Activated CD8-positive, alpha-beta memory T cell treated with anti-CD3 and anti-CD28 coated beads, Interleukin-2, amount 10 ng/mL, durations not matched to agents 7 days and 5 days (primary cell): Measurements from ENCODE around the gene RRAS. TPM values are rescaled to one million over a fixed set of nuclear protein-coding genes. Genes with fewer than 3 reads are reported as not detected.
"Not testable (repeated sequence)": the region's sequence is repeated elsewhere in the genome, so short reads cannot be mapped to it uniquely, and the experiment has no call there.

Source experiments
- ATAC-seq: fragments of 150-1000 bp; cut with Tn5 transposase; one replicate; pipeline ENCODE4 v1.10.0; 2021; ENCODE audit warnings: moderate library complexity
- CTCF ChIA-PET: fragments of 350-600 bp; sonication (Branson Sonifier 250); formaldehyde crosslinking; loops from one replicate; lab custom pipeline; 2021; ENCODE audit warnings: antibody characterized with exemption; lab: Charles Lee
- DNase-seq: peaks from one replicate; pipeline ENCODE4 v3.0.0-alpha.2; 2020
- H3K27ac Mint-ChIP-seq: one replicate; pipeline ENCODE4 v1.8.0; 2021; ENCODE audit warnings: mild to moderate bottlenecking, mixed read lengths
- H3K27me3 Mint-ChIP-seq: one replicate; pipeline ENCODE4 v1.8.0; 2021; ENCODE audit warnings: mixed read lengths
- H3K36me3 Mint-ChIP-seq: one replicate; pipeline ENCODE4 v1.8.0; 2021; ENCODE audit warnings: mild to moderate bottlenecking, mixed read lengths
- H3K4me1 Mint-ChIP-seq: one replicate; pipeline ENCODE4 v1.8.0; 2021; ENCODE audit warnings: mixed read lengths
- H3K4me3 Mint-ChIP-seq: one replicate; pipeline ENCODE4 v1.8.0; 2021; ENCODE audit warnings: mild to moderate bottlenecking, moderate library complexity, mixed read lengths
- H3K9me3 Mint-ChIP-seq: one replicate; pipeline ENCODE4 v1.8.0; 2022; ENCODE audit warnings: low read depth, mixed read lengths
- total RNA-seq, 2 experiments: library from RNA; stranded (reverse); gene quantifications; one replicate each; pipeline ENCODE4 v1.2.3, GENCODE V29; 2021

The RRAS gene
- total RNA-seq, 2 experiments from 2014 or later: 6.6 to 9.6 TPM

- no peak for ATAC-seq
- Mint-ChIP-seq H3K9me3 (no peaks in the 10 kb centered on the region), H3K4me1 (no peaks in the 10 kb centered on the region), H3K27ac (no peak overlapping the region), H3K4me3 (no peak overlapping the region), H3K27me3 (no peaks in the 10 kb centered on the region), H3K36me3 (peaks cover 20% of the 10 kb centered on the region)
- no peak for DNase-seq
- CTCF ChIA-PET: no interaction called here
Observed at GRCh38 chr19:49626226-49626625, 13.7 kb downstream of the RRAS start.

GRCh38 chr19:49624967-49625910 is 14.7 kb downstream of the RRAS start:
- DNase-seq: no peak
- peak; percentile 15 for ATAC-seq
- Mint-ChIP-seq H3K36me3 (peaks cover 20% of the 10 kb centered on the region), H3K27me3 (no peaks in the 10 kb centered on the region), H3K9me3 (no peaks in the 10 kb centered on the region), H3K4me3 (no peak overlapping the region), H3K27ac (no peak overlapping the region), H3K4me1 (no peaks in the 10 kb centered on the region)
- CTCF ChIA-PET: interaction anchor here (1.0 kb wide), 1 partner anchor 58 kb away, joined by 3 read pairs; no protein-coding TSS in a partner anchor

GRCh38 chr19:49617860-49618259 is 22.1 kb downstream of the RRAS start:
- H3K4me3 Mint-ChIP-seq, CTCF ChIA-PET, DNase-seq, H3K27ac Mint-ChIP-seq, H3K9me3 Mint-ChIP-seq, H3K27me3 Mint-ChIP-seq, ATAC-seq: not testable (repeated sequence)
- Mint-ChIP-seq H3K36me3 (peaks cover 39% of the 10 kb centered on the region), H3K4me1 (peaks cover 13% of the 10 kb centered on the region)

DNA sequence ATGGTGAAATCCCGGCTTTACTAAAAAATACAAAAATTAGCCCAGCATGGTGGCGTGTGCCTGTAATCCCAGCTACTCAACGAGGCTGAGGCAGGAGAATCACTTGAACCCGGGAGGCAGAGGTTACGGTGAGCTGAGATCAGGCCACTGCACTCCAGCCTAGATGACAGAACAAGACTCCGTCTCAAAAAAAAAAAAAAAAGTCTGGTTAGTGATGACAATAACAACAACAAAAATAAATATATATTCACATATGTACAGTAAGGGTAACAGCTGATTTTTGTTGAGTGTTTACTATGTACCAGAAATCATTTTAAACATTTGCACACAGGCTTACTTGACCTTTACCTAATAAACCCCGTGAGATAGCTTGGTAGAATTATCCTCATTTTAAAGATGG is 23.0 kb downstream of the RRAS start:
- Mint-ChIP-seq H3K4me3 (no peak overlapping the region), H3K27ac (no peak overlapping the region), H3K36me3 (peaks cover 39% of the 10 kb centered on the region), H3K9me3 (no peaks in the 10 kb centered on the region), H3K4me1 (peaks cover 16% of the 10 kb centered on the region), H3K27me3 (no peaks in the 10 kb centered on the region)
- no peak for DNase-seq
- no peak for ATAC-seq
- CTCF ChIA-PET: no interaction called here

- Mint-ChIP-seq H3K27me3 (no peaks in the 10 kb centered on the region), H3K4me3 (no peak overlapping the region), H3K9me3 (no peaks in the 10 kb centered on the region), H3K27ac (no peak overlapping the region), H3K4me1 (peaks cover 16% of the 10 kb centered on the region), H3K36me3 (peaks cover 36% of the 10 kb centered on the region)
- CTCF ChIA-PET: no interaction called here
- no peak for ATAC-seq
- no peak for DNase-seq
Observed at GRCh38 chr19:49616532-49616931, 23.4 kb downstream of the RRAS start.

GRCh38 chr19:49615861-49616260 is 24.1 kb downstream of the RRAS start:
- Mint-ChIP-seq H3K27ac (no peak overlapping the region), H3K36me3 (peaks cover 36% of the 10 kb centered on the region), H3K4me3 (no peak overlapping the region), H3K27me3 (no peaks in the 10 kb centered on the region), H3K4me1 (peaks cover 16% of the 10 kb centered on the region), H3K9me3 (no peaks in the 10 kb centered on the region)
- DNase-seq (no peak), ATAC-seq (no peak)
- CTCF ChIA-PET: no interaction called here

DNA sequence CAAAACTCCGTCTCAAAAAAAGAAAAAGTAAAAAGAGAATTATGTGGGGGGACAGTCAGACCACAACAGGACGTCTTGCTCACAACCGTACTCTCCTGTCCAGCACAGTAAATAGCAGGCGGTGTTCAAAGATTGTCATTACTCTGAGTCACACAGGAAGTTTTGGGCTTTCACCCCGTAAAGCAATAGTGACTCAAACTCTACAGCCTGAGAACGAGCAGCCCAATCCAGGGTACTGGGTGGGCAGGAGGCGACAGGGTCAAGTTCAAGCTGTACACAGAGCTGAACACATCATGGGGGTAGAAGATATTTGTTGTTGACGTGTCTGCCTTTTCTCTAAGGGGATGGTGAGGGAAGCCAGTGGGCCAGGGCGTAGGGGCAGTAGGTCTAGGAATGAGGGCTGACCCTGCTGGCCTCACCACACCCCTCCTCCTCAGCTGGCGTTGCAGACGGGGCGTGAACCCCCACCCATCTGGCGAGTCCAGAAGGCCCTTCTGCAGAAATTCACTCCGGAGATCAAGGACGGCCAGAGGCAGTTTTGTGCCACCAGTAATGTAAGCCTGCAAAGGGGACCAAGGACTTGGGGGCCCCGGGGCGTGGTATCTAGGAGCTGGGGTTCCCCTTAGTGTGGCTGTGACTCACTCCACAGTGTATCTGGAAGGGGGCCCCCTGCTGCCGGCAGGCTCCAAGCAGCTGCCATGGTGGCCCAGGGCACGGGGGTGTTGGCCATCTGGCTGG is 25.7 kb downstream of the RRAS start:
- no peaks in the 10 kb centered on the region for H3K27me3 Mint-ChIP-seq
- no peaks in the 10 kb centered on the region for H3K9me3 Mint-ChIP-seq
- peaks cover 41% of the 10 kb centered on the region for H3K36me3 Mint-ChIP-seq
- peaks cover 16% of the 10 kb centered on the region for H3K4me1 Mint-ChIP-seq
- DNase-seq (no peak), ATAC-seq (peak; percentile 83)
- H3K4me3 Mint-ChIP-seq: no peak overlapping the region
- peak overlapping the region; percentile 76 for H3K27ac Mint-ChIP-seq
- CTCF ChIA-PET: interaction anchor here (1.2 kb wide), 1 partner anchor 58 kb away, joined by 4 read pairs; no protein-coding TSS in a partner anchor

DNA sequence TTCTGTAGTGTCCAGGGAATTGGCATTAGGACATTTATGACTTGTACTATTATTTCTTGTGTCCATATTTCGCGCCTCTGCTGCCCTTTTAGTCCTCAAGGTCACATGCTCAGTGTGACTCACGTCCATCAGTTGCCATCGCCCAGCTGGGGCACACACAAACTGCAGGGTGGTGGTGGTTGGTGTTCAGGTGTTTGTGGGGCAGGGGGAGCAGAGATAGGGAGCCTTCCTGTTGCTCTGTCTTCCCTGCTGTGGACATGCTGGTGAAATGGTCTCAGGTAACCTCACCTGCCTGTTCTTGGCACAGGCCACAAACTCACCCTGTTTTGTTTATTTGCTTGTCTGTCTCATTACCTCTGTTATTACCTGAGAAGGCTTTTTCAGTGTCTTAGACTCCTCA is 26.6 kb downstream of the RRAS start:
- Mint-ChIP-seq H3K4me1 (peaks cover 16% of the 10 kb centered on the region), H3K36me3 (peaks cover 37% of the 10 kb centered on the region), H3K9me3 (no peaks in the 10 kb centered on the region), H3K4me3 (no peak overlapping the region), H3K27me3 (no peaks in the 10 kb centered on the region), H3K27ac (peak overlapping the region; percentile 76)
- DNase-seq (no peak), ATAC-seq (no peak)
- CTCF ChIA-PET: no interaction called here

GRCh38 chr19:49609499-49610092 is 30.3 kb downstream of the RRAS start:
- Mint-ChIP-seq H3K9me3 (no peaks in the 10 kb centered on the region), H3K36me3 (peaks cover 9% of the 10 kb centered on the region), H3K4me1 (peaks cover 16% of the 10 kb centered on the region), H3K27ac (no peak overlapping the region), H3K4me3 (no peak overlapping the region), H3K27me3 (no peaks in the 10 kb centered on the region)
- no peak for DNase-seq
- CTCF ChIA-PET: interaction anchor here (0.7 to 1.6 kb wide), 3 partner anchors 7 to 61 kb away, joined by 3 read pairs; no protein-coding TSS in a partner anchor
- ATAC-seq: no peak

- Mint-ChIP-seq H3K4me1 (no peaks in the 10 kb centered on the region), H3K27ac (no peak overlapping the region), H3K9me3 (no peaks in the 10 kb centered on the region), H3K36me3 (peaks cover 21% of the 10 kb centered on the region), H3K4me3 (no peak overlapping the region), H3K27me3 (no peaks in the 10 kb centered on the region)
- CTCF ChIA-PET: no interaction called here
- DNase-seq (no peak), ATAC-seq (no peak)
Observed at GRCh38 chr19:49605605-49606004, 34.3 kb downstream of the RRAS start.

GRCh38 chr19:49602806-49603205 is 37.1 kb downstream of the RRAS start:
- no peak for DNase-seq
- Mint-ChIP-seq H3K4me3 (no peak overlapping the region), H3K9me3 (no peaks in the 10 kb centered on the region), H3K27me3 (no peaks in the 10 kb centered on the region), H3K27ac (no peak overlapping the region), H3K36me3 (peaks cover 25% of the 10 kb centered on the region), H3K4me1 (no peaks in the 10 kb centered on the region)
- CTCF ChIA-PET: interaction anchor here (1.2 kb wide), 2 partner anchors 8 to 9 kb away, joined by 3 read pairs; no protein-coding TSS in a partner anchor
- no peak for ATAC-seq

DNA sequence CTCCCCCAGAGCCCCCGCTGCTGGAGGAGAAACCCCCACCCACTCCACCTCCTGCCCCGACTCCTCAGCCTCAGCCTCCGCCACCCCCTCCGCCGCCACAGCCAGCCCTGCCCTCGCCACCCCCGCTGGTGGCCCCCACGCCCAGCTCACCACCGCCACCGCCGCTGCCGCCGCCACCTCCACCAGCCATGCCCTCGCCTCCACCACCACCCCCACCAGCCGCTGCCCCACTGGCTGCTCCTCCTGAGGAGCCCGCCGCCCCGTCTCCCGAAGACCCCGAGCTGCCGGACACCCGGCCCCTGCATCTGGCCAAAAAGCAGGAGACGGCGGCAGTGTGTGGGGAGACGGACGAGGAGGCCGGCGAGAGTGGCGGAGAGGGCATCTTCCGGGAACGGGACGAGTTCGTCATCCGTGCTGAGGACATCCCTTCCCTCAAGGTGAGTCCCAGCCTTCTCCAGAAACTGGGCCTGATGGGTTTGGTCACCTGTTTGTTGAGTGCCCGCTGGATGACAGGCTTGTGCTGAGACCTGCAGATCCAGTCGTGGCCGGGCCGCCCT is 38.4 kb downstream of the RRAS start:
- Mint-ChIP-seq H3K36me3 (peaks cover 25% of the 10 kb centered on the region), H3K4me3 (no peak overlapping the region), H3K27me3 (no peaks in the 10 kb centered on the region), H3K27ac (no peak overlapping the region), H3K4me1 (no peaks in the 10 kb centered on the region), H3K9me3 (no peaks in the 10 kb centered on the region)
- DNase-seq (no peak), ATAC-seq (no peak)
- CTCF ChIA-PET: interaction anchor here (1.2 kb wide), 1 partner anchor 10 kb away, joined by 3 read pairs; no protein-coding TSS in a partner anchor
